ENCODE measurements around the gene C6orf15.
A peak's percentile ranks its signal among the peaks of the same experiment; 100 is the strongest.

C6orf15 gene

GRCh38 chr6:31115941-31116560, 3.7 kb upstream of the C6orf15 start:
- DNase-seq (ENCODE audit: low read depth): no peak
- H3K9me3 ChIP-seq (ENCODE audit: control insufficient read depth, low read length): no peaks in the 10 kb centered on the region
- peaks cover 5% of the 10 kb centered on the region for H3K27me3 ChIP-seq (replicated peaks; ENCODE audit: control insufficient read depth, insufficient read depth, low read length)
- no peak overlapping the region for H3K4me3 ChIP-seq (ENCODE audit: low read length)
- no peak overlapping the region for H3K9ac ChIP-seq (ENCODE audit: low read length)
- no peaks in the 10 kb centered on the region for H3K36me3 ChIP-seq (ENCODE audit: control insufficient read depth, insufficient read depth, low read length, severe bottlenecking)
- peaks cover 30% of the 10 kb centered on the region for H3K4me1 ChIP-seq (ENCODE audit: control insufficient read depth, insufficient read depth, low read length)

GRCh38 chr6:31114970-31115849, 2.8 kb upstream of the C6orf15 start:
- peak overlapping the region; percentile 60 for H3K4me3 ChIP-seq (ENCODE audit: low read length)
- DNase-seq (ENCODE audit: low read depth): peak; percentile 28
- H3K36me3 ChIP-seq (ENCODE audit: control insufficient read depth, insufficient read depth, low read length, severe bottlenecking): no peaks in the 10 kb centered on the region
- no peaks in the 10 kb centered on the region for H3K9me3 ChIP-seq (ENCODE audit: control insufficient read depth, low read length)
- H3K27me3 ChIP-seq (replicated peaks; ENCODE audit: control insufficient read depth, insufficient read depth, low read length): peaks cover 14% of the 10 kb centered on the region
- H3K4me1 ChIP-seq (ENCODE audit: control insufficient read depth, insufficient read depth, low read length): peaks cover 30% of the 10 kb centered on the region
- H3K9ac ChIP-seq (ENCODE audit: low read length): peak overlapping the region; percentile 45

GRCh38 chr6:31114541-31114878, 2.1 kb upstream of the C6orf15 start, which contains the start of gene PSORS1C1:
TSS of gene PSORS1C1 (plus strand) at chr6:31114800. CDS start at chr6:31129633, 14,833 bp downstream.
- H3K4me1 ChIP-seq (ENCODE audit: control insufficient read depth, insufficient read depth, low read length): peaks cover 30% of the 10 kb centered on the region
- H3K4me3 ChIP-seq (ENCODE audit: low read length): peak within 1 kb of the TSS; percentile 60
- DNase-seq (ENCODE audit: low read depth): peak; percentile 95
- H3K27me3 ChIP-seq (replicated peaks; ENCODE audit: control insufficient read depth, insufficient read depth, low read length): peaks cover 20% of the 10 kb centered on the region
- H3K9ac ChIP-seq (ENCODE audit: low read length): peak within 1 kb of the TSS; percentile 72
- H3K9me3 ChIP-seq (ENCODE audit: control insufficient read depth, low read length): no peaks in the 10 kb centered on the region
- H3K36me3 ChIP-seq (ENCODE audit: control insufficient read depth, insufficient read depth, low read length, severe bottlenecking): no peaks in the 10 kb centered on the region

GRCh38 chr6:31113861-31114540, 1.6 kb upstream of the C6orf15 start:
- Histone ChIP-seq H3K4me1 (ENCODE audit: control insufficient read depth, insufficient read depth, low read length) (peaks cover 30% of the 10 kb centered on the region), H3K36me3 (ENCODE audit: control insufficient read depth, insufficient read depth, low read length, severe bottlenecking) (no peaks in the 10 kb centered on the region), H3K27me3 (replicated peaks; ENCODE audit: control insufficient read depth, insufficient read depth, low read length) (peaks cover 23% of the 10 kb centered on the region), H3K9ac (ENCODE audit: low read length) (peak overlapping the region; percentile 72), H3K4me3 (ENCODE audit: low read length) (peak overlapping the region; percentile 20), H3K9me3 (ENCODE audit: control insufficient read depth, low read length) (no peaks in the 10 kb centered on the region)
- DNase-seq (ENCODE audit: low read depth): peak; percentile 65

GRCh38 chr6:31111712-31112111, 663 bp downstream of the C6orf15 start:
- Histone ChIP-seq H3K36me3 (ENCODE audit: control insufficient read depth, insufficient read depth, low read length, severe bottlenecking) (no peaks in the 10 kb centered on the region), H3K4me3 (ENCODE audit: low read length) (no peak overlapping the region), H3K9me3 (ENCODE audit: control insufficient read depth, low read length) (no peaks in the 10 kb centered on the region), H3K4me1 (ENCODE audit: control insufficient read depth, insufficient read depth, low read length) (peaks cover 23% of the 10 kb centered on the region), H3K27me3 (replicated peaks; ENCODE audit: control insufficient read depth, insufficient read depth, low read length) (peaks cover 26% of the 10 kb centered on the region), H3K9ac (ENCODE audit: low read length) (no peak overlapping the region)
- DNase-seq (ENCODE audit: low read depth): no peak

- no peaks in the 10 kb centered on the region for H3K36me3 ChIP-seq (ENCODE audit: control insufficient read depth, insufficient read depth, low read length, severe bottlenecking)
- H3K4me3 ChIP-seq (ENCODE audit: low read length): no peak overlapping the region
- H3K9ac ChIP-seq (ENCODE audit: low read length): no peak overlapping the region
- H3K4me1 ChIP-seq (ENCODE audit: control insufficient read depth, insufficient read depth, low read length): peaks cover 23% of the 10 kb centered on the region
- H3K9me3 ChIP-seq (ENCODE audit: control insufficient read depth, low read length): no peaks in the 10 kb centered on the region
- DNase-seq (ENCODE audit: low read depth): no peak
- H3K27me3 ChIP-seq (replicated peaks; ENCODE audit: control insufficient read depth, insufficient read depth, low read length): peaks cover 28% of the 10 kb centered on the region
Observed at GRCh38 chr6:31110825-31111582, 1.4 kb downstream of the C6orf15 start.

- H3K4me1 ChIP-seq (ENCODE audit: control insufficient read depth, insufficient read depth, low read length): no peaks in the 10 kb centered on the region
- peaks cover 30% of the 10 kb centered on the region for H3K27me3 ChIP-seq (replicated peaks; ENCODE audit: control insufficient read depth, insufficient read depth, low read length)
- no peaks in the 10 kb centered on the region for H3K9me3 ChIP-seq (ENCODE audit: control insufficient read depth, low read length)
- no peak for DNase-seq (ENCODE audit: low read depth)
- H3K4me3 ChIP-seq (ENCODE audit: low read length): no peak overlapping the region
- no peaks in the 10 kb centered on the region for H3K36me3 ChIP-seq (ENCODE audit: control insufficient read depth, insufficient read depth, low read length, severe bottlenecking)
- H3K9ac ChIP-seq (ENCODE audit: low read length): no peak overlapping the region
Observed at GRCh38 chr6:31107052-31107451, 5.3 kb downstream of the C6orf15 start.

GRCh38 chr6:31103136-31103535, 9.2 kb downstream of the C6orf15 start:
- Histone ChIP-seq H3K4me1 (ENCODE audit: control insufficient read depth, insufficient read depth, low read length) (no peaks in the 10 kb centered on the region), H3K27me3 (replicated peaks; ENCODE audit: control insufficient read depth, insufficient read depth, low read length) (peaks cover 10% of the 10 kb centered on the region), H3K4me3 (ENCODE audit: low read length) (no peak overlapping the region), H3K9ac (ENCODE audit: low read length) (no peak overlapping the region), H3K36me3 (ENCODE audit: control insufficient read depth, insufficient read depth, low read length, severe bottlenecking) (no peaks in the 10 kb centered on the region), H3K9me3 (ENCODE audit: control insufficient read depth, low read length) (no peaks in the 10 kb centered on the region)
- DNase-seq (ENCODE audit: low read depth): no peak

GRCh38 chr6:31098449-31098938, 13.9 kb downstream of the C6orf15 start:
- Histone ChIP-seq H3K27me3 (replicated peaks; ENCODE audit: control insufficient read depth, insufficient read depth, low read length) (peaks cover 3% of the 10 kb centered on the region), H3K4me1 (ENCODE audit: control insufficient read depth, insufficient read depth, low read length) (no peaks in the 10 kb centered on the region), H3K9me3 (ENCODE audit: control insufficient read depth, low read length) (no peaks in the 10 kb centered on the region), H3K9ac (ENCODE audit: low read length) (no peak overlapping the region), H3K36me3 (ENCODE audit: control insufficient read depth, insufficient read depth, low read length, severe bottlenecking) (no peaks in the 10 kb centered on the region), H3K4me3 (ENCODE audit: low read length) (no peak overlapping the region)
- no peak for DNase-seq (ENCODE audit: low read depth)

GRCh38 chr6:31096656-31097055, 15.7 kb downstream of the C6orf15 start:
- H3K4me1 ChIP-seq (ENCODE audit: control insufficient read depth, insufficient read depth, low read length): no peaks in the 10 kb centered on the region
- no peak for DNase-seq (ENCODE audit: low read depth)
- H3K4me3 ChIP-seq (ENCODE audit: low read length): no peak overlapping the region
- H3K9ac ChIP-seq (ENCODE audit: low read length): no peak overlapping the region
- H3K9me3 ChIP-seq (ENCODE audit: control insufficient read depth, low read length): no peaks in the 10 kb centered on the region
- H3K36me3 ChIP-seq (ENCODE audit: control insufficient read depth, insufficient read depth, low read length, severe bottlenecking): no peaks in the 10 kb centered on the region
- H3K27me3 ChIP-seq (replicated peaks; ENCODE audit: control insufficient read depth, insufficient read depth, low read length): peaks cover 3% of the 10 kb centered on the region

Data from adipocyte (in vitro differentiated cells).